Measurements from ENCODE around the gene CKAP2L.

Gene CKAP2L

DNA sequence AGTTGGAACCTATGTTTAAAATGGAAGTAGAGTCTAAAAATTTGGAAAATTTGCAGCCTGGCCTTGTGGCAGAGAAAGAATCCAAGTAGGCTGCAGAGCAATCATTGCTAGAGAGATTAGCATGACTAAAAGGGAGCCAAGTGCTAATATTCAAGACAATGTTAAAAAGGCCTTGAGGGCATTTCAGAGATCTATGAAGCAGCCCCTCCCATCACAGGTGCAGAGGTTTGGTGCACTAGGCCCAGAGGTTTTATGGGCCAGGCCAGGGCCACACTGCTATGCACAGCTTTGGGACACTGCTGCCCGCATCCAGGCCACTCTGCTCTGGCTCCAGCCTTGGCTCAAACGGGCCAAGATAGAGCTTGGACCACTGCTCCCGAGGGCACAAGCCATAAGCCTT is 26.6 kb upstream of the CKAP2L start:
- DNase-seq: no peak

DNA sequence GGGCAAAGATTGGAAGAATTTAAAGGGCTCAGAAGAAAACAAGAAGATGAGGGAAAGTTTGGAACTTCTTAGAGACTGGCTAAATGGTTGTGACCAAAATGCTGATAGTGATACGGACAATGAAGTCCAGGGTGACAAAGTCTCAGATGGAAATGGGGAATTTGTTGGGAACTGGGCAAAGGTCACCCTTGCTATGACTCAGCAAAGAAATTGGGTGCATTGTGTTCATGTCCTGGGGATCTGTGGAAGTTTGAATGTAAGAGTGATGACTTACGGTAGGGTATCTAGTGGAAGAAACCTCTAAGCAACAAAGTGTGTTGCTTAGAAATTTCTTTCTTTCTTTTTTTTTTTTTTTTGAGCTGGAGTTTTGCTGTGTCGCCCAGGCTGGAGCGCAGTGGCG is 25.9 kb upstream of the CKAP2L start:
- DNase-seq: no peak

DNA sequence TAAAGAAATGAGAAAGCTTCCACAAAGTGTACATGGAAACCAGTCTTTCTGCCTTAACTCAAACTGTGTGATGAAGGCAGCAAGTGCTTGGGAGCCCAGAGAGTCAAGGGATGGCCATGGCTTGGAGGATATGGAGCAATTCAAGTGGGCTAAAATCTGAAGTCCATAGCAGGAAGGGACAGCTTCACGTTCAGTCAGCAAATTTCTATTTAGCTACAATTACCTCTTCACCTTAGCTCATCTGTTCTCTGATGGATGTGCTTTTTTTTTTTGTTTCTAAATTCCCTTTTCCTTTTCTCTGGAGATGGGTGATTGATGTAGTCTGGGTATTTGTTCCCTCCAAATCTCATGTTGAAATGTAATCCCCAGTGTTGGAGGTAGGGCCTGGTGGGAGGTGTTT is 24.8 kb upstream of the CKAP2L start:
- no peak for DNase-seq

DNA sequence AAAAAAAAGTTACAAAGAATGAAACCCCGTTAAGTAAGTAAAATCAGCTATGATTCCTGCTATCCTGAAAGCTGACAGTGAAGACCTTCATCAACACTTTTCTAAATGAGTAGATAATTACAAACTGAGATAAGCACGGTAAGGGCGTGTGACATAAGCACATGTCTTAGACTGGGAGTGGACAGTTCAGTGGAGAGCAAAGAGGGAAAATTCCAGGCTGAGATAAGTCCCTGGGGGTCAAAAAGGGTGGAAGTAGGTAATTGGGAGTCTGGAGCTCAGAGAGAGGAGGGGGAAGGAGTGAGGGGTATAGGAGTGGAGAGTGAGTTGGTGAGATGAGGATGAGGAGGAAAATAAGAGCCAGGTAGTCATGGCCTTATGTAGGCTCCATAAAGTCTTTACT is 24.2 kb upstream of the CKAP2L start:
- no peak for DNase-seq

DNA sequence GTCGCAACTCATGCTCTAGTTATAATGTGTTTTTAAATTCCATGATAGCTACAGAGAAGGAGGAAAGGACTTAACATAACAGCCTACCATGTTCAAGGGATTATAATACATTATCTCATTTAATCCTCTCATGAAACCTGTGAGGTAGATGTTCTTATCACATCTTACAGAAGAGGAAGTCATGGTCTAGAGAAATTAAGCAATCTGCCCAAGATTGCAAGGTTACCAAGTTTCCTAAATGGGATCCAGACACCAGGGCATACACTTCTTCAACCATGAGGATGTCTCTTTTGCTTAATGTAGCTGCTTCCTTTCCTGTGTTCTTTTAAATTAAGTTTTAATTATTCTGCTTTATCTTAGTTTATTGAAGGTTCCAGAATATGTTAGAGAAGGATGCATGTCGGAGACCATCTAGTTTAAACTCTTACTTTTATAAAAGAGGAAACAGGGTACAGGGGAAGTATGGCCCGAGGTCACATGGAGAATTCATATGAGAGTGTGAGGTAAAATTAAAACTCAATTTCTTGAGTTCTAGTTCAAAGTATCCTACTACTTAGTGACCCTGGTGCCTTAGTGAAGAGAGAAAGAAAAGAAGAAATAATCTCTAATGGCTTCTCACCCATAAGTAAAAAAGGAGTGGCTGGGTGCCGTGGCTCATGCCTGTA is 23.5 kb upstream of the CKAP2L start:
- peak; percentile 58 for DNase-seq

DNA sequence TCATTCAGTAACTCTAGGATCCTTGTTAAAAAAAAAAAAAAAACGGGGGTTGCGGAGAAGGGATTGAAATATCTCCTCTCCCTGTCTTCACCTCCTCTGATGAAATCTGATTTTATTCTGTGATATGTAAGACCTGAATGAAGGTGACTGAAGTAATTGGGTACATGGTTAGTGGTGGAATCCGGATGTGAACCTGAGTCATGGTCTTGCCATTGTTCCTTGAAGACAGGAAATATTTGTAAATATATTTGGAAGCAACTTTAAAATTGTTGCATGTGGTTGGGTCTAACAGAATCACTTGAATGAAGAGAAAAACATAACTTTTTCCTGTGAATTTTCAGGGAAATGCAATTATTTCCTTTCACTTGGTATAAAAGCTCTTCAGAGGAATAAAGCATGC is 22.9 kb upstream of the CKAP2L start:
- no peak for DNase-seq

DNA sequence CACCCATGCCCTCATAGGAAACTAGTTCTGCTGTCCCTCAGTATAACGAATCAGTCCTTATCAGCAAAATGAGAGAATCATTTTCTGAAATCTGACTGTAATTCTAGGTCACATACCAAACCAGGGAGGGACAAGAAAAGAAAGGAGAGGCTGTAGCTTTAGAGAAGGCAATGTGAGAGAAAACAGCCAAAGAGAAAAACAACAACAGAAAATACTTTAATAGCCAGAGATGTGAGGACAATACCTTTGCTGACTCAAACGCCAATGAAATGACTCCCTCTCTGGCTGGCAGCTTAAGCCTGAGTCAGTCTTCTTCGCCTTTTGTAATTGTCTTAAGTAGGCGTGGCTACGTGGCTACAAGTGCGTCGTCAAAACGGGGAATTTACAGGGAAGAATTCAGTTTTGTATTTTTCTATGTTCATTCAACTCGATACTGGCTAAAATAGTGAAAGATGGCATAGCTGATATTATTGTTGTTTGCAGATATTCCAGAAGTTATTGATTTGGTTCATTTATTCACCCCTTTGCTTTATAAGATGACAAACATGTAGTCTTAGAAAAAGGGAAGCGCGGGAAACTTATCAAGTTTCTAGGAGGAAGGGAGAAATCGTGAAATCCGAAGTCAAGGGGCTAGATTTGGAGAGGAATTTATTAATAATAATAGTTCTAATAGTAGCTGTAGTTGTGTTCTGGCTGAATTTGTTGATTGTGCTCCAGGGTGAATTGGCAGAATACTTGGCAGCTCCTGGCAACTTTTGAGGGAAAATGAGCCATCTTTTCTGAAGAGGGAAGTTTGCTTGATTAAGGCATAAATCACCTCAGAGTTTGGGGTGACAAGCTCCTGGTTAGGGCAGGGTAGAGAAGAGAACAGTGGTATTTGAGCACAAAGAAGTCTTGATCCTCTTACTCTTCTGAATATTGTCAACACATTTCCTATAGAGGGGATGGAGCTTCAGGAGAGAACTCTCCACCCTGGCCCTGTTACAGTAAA is 20.1 kb upstream of the CKAP2L start, which contains the start of gene IL1A:
Gene IL1A (minus strand): TSS at position 295 of the 991 bp plus-strand sequence. CDS start 723 bp downstream, outside the sequence.
- DNase-seq: peak; percentile 9

DNA sequence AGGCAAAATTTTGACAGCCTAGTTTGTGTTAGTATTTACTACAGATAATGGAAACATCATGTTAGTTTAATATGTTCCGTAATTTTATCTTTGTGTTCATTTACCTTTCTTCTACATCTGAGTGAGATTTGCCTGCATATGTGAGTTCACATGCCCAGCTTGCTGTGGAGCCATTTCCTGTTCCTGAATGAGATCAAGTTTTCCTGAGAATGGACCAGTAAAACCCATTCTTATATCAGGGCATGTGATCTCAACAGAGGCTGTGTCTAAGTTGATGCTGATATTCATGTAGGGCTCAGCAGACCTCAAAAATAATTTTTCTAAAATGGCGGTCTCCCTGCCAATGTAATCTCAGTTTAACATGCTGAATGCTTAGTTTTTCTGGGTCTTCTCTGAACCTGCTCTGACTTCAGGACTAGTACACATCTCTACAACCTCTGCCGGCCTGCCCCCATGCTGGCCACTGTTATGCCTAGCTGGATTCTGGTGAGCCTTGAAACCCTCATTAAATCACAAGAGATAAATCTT is 18.8 kb upstream of the CKAP2L start:
- no peak for DNase-seq

DNA sequence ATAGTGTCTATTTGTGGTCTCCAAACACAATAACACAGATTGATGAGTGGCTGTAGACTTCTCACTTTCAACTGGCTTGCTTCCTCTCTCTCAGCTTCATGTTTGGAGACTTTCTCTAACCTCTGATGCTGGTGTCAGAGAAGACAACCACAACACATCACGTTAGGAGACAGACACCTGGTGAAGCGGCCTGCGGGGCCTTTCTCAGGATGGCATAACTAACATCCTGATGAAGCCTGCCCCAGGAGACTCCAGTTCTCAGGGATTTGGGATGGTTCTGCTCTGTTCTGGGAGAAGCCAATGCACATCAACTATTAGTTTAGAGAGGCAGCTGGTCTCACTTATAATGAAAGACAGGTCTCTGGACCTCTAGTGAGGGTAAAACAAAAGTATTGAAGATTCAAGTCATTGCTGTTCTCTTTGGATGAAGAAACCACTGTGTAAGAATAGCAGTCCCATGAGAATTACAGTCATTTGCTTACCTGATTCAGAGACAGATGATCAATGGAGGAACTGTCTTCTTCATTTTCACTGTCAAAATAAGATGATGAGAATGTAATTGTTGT is 17.9 kb upstream of the CKAP2L start:
- no peak for DNase-seq

DNA sequence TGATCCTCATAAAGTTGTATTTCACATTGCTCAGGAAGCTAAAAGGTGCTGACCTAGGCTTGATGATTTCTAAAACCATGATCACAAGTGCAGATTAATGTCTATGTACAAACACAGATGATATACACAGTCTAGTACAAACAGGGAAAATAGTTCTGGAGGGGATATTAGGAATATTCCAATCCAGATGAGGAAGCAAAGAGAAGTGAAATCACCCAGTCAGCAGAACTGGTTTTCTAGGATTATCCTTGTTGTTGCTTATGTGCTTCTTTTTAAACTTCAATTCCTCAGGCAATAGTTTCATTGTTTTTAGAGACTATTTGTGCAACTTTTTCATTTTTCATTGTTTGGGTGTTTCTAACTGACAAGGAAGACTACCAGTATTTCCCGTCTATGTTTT is 15.2 kb upstream of the CKAP2L start:
- no peak for DNase-seq

DNA sequence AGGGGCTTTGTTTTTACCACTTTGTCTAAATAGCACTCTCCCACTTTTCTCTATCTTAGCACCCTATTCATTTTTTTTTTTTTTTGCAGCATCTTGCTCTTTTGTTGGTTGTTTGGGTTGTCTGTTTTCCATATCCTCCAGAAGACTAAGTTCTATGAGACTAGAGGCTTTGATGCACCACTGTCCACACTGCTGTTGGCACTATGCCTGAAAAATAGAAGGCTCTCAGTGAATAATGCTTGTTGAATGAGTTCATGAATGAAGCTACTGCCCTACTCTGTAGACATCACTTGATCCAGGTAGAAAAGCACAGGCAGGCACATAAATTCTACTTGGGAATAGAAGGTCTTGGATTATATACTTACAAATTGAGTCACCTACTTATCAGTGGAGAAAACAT is 12.6 kb upstream of the CKAP2L start:
- DNase-seq: no peak

DNA sequence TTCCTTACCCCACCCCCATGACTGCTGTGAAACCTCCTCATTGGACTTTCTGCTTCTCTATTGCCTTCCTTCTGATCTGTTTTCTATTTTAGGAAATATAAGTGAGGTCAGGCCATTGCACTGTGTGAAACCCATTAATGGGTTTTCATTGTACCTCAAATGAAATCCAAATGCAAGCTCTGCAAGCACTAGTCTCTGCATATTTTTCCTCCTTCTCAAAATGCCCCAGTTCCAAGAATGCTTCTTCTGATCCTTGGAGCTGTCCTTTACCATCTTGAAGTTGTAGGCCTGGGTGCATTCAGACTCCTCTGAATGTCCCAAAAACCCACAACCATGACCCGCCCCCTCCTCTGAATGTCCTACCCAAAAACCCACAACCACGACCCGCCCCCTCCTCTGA is 11.7 kb upstream of the CKAP2L start:
- DNase-seq: no peak

DNA sequence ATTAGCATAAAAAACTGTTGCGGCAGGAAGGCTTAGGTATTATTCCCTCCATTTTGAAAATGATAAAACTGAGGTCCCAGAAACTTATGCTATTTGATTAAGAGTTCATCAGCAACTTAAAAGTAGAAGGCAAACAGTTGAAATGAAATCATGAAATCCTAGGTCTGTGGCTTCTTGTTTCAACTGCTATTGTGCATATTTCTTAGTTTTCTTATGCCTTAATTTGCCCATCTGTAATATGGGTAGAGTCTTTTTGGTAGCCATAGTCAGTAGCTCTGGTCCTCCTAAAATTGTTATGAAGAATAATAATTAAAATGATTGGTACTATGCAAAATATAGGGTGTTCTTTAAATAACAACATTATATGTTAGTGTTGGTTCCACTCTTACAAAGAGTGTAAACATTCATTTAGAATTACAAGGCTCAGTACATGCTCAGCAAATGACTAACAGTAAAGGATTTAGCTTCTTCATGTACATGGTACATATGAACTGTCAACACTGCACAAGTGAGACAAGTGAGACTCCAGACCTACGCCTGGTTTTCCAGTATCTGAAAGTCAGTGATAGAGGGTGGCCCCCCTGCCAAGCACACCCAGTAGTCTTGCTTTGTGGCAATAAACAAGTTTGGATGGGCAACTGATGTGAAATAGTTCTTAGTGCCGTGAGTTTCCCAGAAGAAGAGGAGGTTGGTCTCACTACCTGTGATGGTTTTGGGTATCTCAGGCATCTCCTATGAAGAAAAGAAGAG is 10.3 kb upstream of the CKAP2L start:
- DNase-seq: no peak

DNA sequence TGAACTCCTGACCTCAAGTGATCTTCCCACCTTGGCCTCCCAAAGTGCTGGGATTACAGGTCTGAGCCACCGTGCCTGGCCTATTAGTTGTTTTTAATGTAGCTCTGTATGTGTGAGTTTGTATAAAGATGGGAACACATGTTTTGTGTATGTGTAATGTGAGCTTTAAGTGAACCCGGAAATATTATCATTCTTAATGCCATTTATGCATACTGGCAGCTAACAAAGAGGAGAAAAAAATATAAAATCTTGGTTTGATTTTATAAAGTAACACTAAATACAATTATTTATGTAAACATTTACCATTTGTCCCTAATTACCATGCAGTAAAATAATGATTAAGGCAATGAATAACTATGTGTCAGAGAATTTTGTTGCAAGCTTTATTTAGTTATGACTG is 9.1 kb upstream of the CKAP2L start:
- DNase-seq: no peak

DNA sequence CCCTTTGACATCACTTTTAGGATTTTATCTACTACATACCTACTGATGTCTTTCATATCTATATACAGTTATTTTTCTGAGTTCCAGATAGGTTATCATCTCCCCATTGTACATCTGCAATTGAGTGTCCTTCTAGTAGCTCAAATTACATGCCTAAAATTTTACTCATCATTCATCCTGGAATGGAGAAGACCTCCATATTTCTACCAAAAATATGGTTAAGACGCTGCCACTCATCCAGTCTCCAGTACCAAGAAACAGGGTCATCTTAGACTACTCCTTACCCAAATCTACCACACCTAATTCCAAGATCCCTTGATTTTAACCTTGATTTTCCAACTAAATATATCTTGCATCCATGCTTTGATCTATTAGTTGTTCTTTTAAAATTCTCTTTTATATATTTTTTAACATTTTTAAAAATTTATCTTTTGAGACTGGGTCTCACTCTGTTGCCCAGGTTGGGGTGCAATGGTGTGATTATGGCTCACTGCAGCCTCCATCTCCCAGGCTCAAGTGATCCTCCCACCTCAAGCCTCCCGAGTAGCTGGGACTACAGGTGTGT is 8.6 kb upstream of the CKAP2L start:
- no peak for DNase-seq

DNA sequence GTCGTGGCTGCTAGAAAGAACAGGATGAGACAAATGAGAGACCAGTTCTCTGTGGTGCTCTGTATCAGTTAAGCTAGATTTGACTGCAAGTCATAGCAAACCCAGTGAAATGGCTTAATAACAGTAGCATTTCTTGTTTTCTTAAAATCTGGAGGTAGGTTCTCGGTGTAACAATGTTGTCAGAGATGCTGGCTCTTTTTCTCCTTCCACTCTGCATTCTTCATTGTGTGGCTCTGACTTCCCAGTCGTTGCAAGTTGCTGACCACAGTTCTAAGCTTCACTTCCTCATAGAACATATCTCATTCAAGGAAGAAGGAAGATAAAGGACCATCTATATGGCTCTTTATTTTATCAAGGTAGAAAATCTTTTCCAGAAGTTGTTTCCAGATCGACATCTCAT is 7.9 kb upstream of the CKAP2L start:
- DNase-seq: peak; percentile 52

DNA sequence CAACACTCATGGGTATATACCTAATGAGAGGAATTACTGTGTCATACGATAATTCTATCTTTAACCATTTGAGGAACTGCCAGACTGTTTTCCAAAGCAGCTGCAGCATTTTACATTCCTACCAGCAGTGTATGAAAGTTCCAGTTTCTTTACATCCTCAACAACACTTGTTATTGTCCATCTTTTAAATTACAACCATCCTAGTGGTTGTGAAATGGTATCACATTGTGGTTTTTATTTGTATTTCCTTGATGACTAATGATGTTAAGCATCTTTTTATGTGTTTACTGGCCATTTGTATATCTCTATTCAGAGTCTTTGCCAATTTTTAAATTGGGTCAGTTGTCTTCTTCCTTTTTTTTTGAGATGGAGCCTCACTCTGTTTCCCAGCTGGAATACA is 4.0 kb upstream of the CKAP2L start:
- DNase-seq: no peak

DNA sequence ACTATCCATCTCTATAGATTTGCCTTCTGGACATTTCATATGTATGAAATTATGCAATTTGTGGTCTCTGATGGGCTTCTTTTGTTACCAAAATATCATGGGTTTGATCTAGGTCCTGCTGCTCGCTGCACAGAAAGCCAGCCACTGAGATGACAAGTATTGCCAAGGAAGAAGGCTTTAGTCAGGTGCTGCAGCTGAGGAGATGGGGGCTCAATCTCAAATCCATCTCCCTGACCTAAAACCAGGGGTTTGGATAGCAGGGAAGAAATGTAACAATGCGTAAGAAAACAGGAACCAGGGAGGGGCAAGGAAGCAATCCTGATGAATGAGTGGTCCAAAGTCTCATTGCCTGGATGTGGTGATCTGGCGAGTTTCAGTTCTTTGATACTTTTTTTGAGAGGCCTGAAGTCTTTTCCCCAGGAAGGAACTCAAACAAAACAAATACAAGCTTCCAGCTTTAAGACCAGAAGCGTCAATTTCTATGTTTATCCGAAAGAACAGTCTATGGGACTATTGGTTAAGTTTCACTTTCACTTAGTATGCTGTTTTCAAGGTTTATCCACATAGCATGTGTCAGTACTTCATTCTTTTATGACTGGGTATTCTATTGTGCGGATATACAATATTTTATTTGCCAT is 3.4 kb upstream of the CKAP2L start:
- no peak for DNase-seq

DNA sequence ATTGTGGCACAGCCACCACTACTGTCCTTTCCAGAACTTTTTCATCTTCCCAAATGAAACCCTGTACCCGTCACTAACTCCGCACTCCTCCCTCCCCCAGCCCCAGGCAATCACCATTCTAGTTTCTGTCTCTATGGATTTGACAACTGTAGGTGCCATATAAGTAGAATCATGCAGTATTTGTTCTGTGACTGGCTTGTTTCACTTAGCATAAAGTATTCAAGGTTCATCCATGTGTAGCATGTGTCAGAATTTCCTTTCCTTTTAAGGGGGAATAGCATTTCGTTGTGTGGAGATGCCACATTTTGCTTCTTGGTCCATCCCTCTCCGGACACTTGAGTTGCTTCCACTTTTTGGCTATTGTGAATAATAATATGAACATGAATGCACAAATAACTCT is 842 bp upstream of the CKAP2L start:
- DNase-seq: no peak

DNA sequence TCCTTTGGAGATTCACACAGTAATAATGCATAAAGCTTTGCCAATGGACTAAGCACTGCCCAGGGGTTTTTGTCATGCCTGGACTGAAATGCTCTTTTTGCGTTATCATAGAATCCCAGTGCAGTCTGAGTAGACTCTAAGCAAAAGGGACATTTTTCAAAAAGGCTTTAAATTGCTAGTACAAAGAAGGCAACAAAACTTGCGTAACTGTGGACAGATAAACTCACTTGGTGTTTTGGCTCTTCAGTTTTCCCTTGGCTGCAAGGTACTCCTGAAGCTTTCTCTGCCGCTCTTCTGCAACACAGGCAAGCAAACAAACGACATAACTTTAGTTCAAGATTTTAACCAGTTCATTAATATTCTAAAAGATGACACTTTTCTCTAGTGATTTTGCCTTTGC is 2.1 kb downstream of the CKAP2L start:
- no peak for DNase-seq

DNA sequence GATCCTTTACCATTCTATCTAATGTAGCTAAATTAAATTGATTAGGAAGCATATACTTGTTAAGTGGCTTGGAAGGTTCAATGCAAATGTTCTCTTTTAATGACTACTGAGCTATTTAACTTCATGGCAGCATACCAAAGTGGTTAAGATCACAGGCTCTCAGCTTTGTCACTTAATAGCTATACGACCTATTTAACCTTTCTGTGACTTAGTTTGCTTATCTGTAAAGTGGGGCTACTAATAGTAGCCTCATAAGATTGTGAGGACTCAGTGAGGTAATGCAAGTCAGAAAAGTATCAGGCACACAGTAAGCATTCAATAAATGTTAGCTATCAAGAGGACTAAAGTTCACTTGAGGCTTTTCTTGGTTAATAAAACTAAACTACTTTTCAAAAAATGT is 4.3 kb downstream of the CKAP2L start:
- no peak for DNase-seq

DNA sequence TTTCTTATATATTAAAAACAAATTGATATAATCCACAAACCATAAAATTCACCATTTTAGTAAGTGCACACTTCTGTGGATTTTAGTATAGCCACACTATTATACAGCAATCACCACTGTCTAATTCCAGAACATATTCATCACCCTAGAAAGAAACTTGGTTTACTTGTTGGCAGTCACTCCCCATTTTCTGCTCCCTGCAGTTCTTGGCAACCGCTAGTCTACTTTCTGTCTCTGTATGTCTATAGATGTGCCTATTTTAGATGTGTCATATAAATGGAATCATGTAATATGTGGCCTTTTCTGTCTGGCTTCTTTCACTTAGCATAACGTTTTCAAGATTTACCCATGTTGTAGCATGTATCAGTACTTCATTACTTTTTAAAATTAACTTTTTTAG is 5.7 kb downstream of the CKAP2L start:
- DNase-seq: no peak

All from SIG-M5 (cell line).